Mesendoderm (in vitro differentiated cells): ENCODE measurements around the gene TTYH1.

Experiments used
- DNase-seq: peaks from one replicate; pipeline ENCODE4 v3.0.0; 2013
- H2AK5ac ChIP-seq: 2 replicates; pipeline ENCODE4 v1.6.1; 2013; ENCODE audit warnings: low read length, inconsistent platforms
- H2BK120ac ChIP-seq: 2 replicates; pipeline ENCODE4 v1.6.1; 2013; ENCODE audit warnings: low read depth, mild to moderate bottlenecking, low read length, moderate library complexity, mixed read lengths
- H2BK15ac ChIP-seq: replicated peaks from 2 replicates; pipeline ENCODE4 v1.6.1; 2013; ENCODE audit warnings: low read depth, mild to moderate bottlenecking, moderate library complexity
- H2BK5ac ChIP-seq: 2 replicates; pipeline ENCODE4 v1.6.1; 2013; ENCODE audit warnings: low read length, inconsistent platforms
- H3K18ac ChIP-seq: 2 replicates; pipeline ENCODE4 v1.6.1; 2013; ENCODE audit warnings: mild to moderate bottlenecking, low read length, mixed read lengths
- H3K23ac ChIP-seq: one replicate; pipeline ENCODE4 v1.6.1; 2013; ENCODE audit warnings: low read length
- H3K27ac ChIP-seq: 2 replicates; pipeline ENCODE4 v1.5.1; 2013; ENCODE audit warnings: low read depth, mild to moderate bottlenecking, inconsistent platforms, low read length, moderate library complexity
- H3K27me3 ChIP-seq: 2 replicates; pipeline ENCODE4 v1.6.1; 2013; ENCODE audit warnings: low read length, control low read depth, mild to moderate bottlenecking, inconsistent platforms; ENCODE audit not compliant: insufficient read depth, poor library complexity
- H3K36me3 ChIP-seq: 2 replicates; pipeline ENCODE4 v1.6.1; 2013; ENCODE audit warnings: low read length, inconsistent platforms; ENCODE audit not compliant: control insufficient read depth, insufficient read depth
- H3K4ac ChIP-seq: one replicate; pipeline ENCODE4 v1.6.1; 2013; ENCODE audit warnings: low read depth, mild to moderate bottlenecking, low read length, moderate library complexity
- H3K4me1 ChIP-seq: 2 replicates; pipeline ENCODE4 v1.6.1; 2013; ENCODE audit warnings: low read depth, low read length, inconsistent platforms; ENCODE audit not compliant: control insufficient read depth
- H3K4me2 ChIP-seq: 2 replicates; pipeline ENCODE4 v1.6.1; 2013; ENCODE audit warnings: low read length
- H3K4me3 ChIP-seq: 2 replicates; pipeline ENCODE4 v1.5.1; 2013; ENCODE audit warnings: mild to moderate bottlenecking, low read length
- H3K56ac ChIP-seq: one replicate; pipeline ENCODE4 v1.6.1; 2013; ENCODE audit warnings: low read length
- H3K79me1 ChIP-seq: 2 replicates; pipeline ENCODE4 v1.6.1; 2013; ENCODE audit warnings: low read length, inconsistent platforms
- H3K79me2 ChIP-seq: 2 replicates; pipeline ENCODE4 v1.6.1; 2013; ENCODE audit warnings: mild to moderate bottlenecking, low read length; ENCODE audit not compliant: control insufficient read depth, insufficient read depth
- H3K9ac ChIP-seq: 2 replicates; pipeline ENCODE4 v1.6.1; 2013; ENCODE audit warnings: low read length, inconsistent platforms
- H4K5ac ChIP-seq: one replicate; pipeline ENCODE4 v1.6.1; 2013; ENCODE audit warnings: low read length
- H4K8ac ChIP-seq: one replicate; pipeline ENCODE4 v1.6.1; 2013; ENCODE audit warnings: low read depth, mild to moderate bottlenecking, control low read depth, low read length, moderate library complexity
- WGBS: extraction: QIAGEN DNeasy Blood & Tissue Kit; methylation state at CpG from one replicate; pipeline ENCODE4 v1.1.7; 2013; ENCODE audit warnings: low lambda C conversion rate, missing lambda C conversion rate; ENCODE audit not compliant: insufficient coverage; ENCODE audit errors: extremely low coverage; 5-methylcytosine and 5-hydroxymethylcytosine counted together

The TTYH1 gene

GRCh38 chr19:54473892-54474372, 58.7 kb downstream of the TTYH1 start:
- H3K27ac ChIP-seq = no peak overlapping the region
- H4K5ac ChIP-seq = no peak overlapping the region
- no peak for DNase-seq

GRCh38 chr19:54475706-54476105, 60.4 kb downstream of the TTYH1 start:
- Histone ChIP-seq H3K56ac (no peak overlapping the region), H4K8ac (no peak overlapping the region), H3K23ac (no peak overlapping the region), H3K18ac (no peak overlapping the region), H2BK120ac (no peak overlapping the region), H2AK5ac (no peak overlapping the region), H3K4me1 (no peaks in the 10 kb centered on the region), H3K27ac (no peak overlapping the region), H3K4me2 (no peak overlapping the region), H3K4me3 (no peak overlapping the region), H3K79me1 (no peaks in the 10 kb centered on the region), H3K27me3 (peaks cover 8% of the 10 kb centered on the region), H3K9ac (no peak overlapping the region), H3K4ac (no peak overlapping the region), H2BK5ac (no peak overlapping the region), H4K5ac (no peak overlapping the region), H3K79me2 (no peaks in the 10 kb centered on the region), H2BK15ac (no peak overlapping the region), H3K36me3 (no peaks in the 10 kb centered on the region)
- no CpG with 5 or more reads among the region's 11 CpGs for WGBS
- no peak for DNase-seq

More at GRCh38 chr19:54473892-54474372, 58.7 kb downstream of the TTYH1 start:
- no peak overlapping the region for H3K4ac ChIP-seq
- no CpG with 5 or more reads among the region's 6 CpGs for WGBS
- H2BK5ac ChIP-seq = no peak overlapping the region
- no peak overlapping the region for H2BK15ac ChIP-seq
- H3K4me3 ChIP-seq = no peak overlapping the region
- H3K27me3 ChIP-seq = peaks cover 12% of the 10 kb centered on the region
- no peaks in the 10 kb centered on the region for H3K4me1 ChIP-seq
- no peak overlapping the region for H3K4me2 ChIP-seq
- H3K18ac ChIP-seq = no peak overlapping the region
- H3K56ac ChIP-seq = no peak overlapping the region
- no peak overlapping the region for H2AK5ac ChIP-seq
- no peaks in the 10 kb centered on the region for H3K79me2 ChIP-seq
- H3K23ac ChIP-seq = no peak overlapping the region
- no peaks in the 10 kb centered on the region for H3K36me3 ChIP-seq
- H3K9ac ChIP-seq = no peak overlapping the region
- H4K8ac ChIP-seq = no peak overlapping the region
- no peaks in the 10 kb centered on the region for H3K79me1 ChIP-seq
- no peak overlapping the region for H2BK120ac ChIP-seq

GRCh38 chr19:54477650-54478049, 62.4 kb downstream of the TTYH1 start:
- WGBS = no CpG with 5 or more reads among the region's 3 CpGs
- no peak overlapping the region for H2BK120ac ChIP-seq

GRCh38 chr19:54478677-54479266, 63.5 kb downstream of the TTYH1 start:
- Histone ChIP-seq H2BK5ac (no peak overlapping the region), H3K27ac (no peak overlapping the region), H2AK5ac (no peak overlapping the region), H3K4me3 (no peak overlapping the region), H3K79me2 (no peaks in the 10 kb centered on the region), H3K4me2 (no peak overlapping the region), H2BK120ac (no peak overlapping the region), H3K9ac (no peak overlapping the region), H4K8ac (no peak overlapping the region), H3K23ac (no peak overlapping the region), H3K27me3 (no peaks in the 10 kb centered on the region), H2BK15ac (no peak overlapping the region), H4K5ac (no peak overlapping the region), H3K4ac (no peak overlapping the region), H3K18ac (no peak overlapping the region), H3K4me1 (no peaks in the 10 kb centered on the region), H3K36me3 (no peaks in the 10 kb centered on the region), H3K79me1 (no peaks in the 10 kb centered on the region), H3K56ac (no peak overlapping the region)
- WGBS = no CpG with 5 or more reads among the region's 10 CpGs
- DNase-seq = peak; percentile 85

More at GRCh38 chr19:54477650-54478049, 62.4 kb downstream of the TTYH1 start:
- Histone ChIP-seq H2AK5ac (no peak overlapping the region), H4K8ac (no peak overlapping the region), H3K56ac (no peak overlapping the region), H3K9ac (no peak overlapping the region), H3K4me1 (no peaks in the 10 kb centered on the region), H3K23ac (no peak overlapping the region), H3K18ac (no peak overlapping the region), H3K27ac (no peak overlapping the region), H3K4me3 (no peak overlapping the region), H3K79me1 (no peaks in the 10 kb centered on the region), H2BK15ac (no peak overlapping the region), H4K5ac (no peak overlapping the region), H3K4ac (no peak overlapping the region), H3K79me2 (no peaks in the 10 kb centered on the region), H3K27me3 (no peaks in the 10 kb centered on the region), H3K36me3 (no peaks in the 10 kb centered on the region), H3K4me2 (no peak overlapping the region), H2BK5ac (no peak overlapping the region)
- no peak for DNase-seq

- Histone ChIP-seq H3K79me2 (no peaks in the 10 kb centered on the region), H3K23ac (no peak overlapping the region), H3K27ac (no peak overlapping the region), H3K4me2 (no peak overlapping the region), H2BK15ac (no peak overlapping the region), H3K4ac (no peak overlapping the region), H3K18ac (no peak overlapping the region), H4K5ac (no peak overlapping the region), H2BK5ac (no peak overlapping the region), H3K4me1 (no peaks in the 10 kb centered on the region), H3K9ac (no peak overlapping the region), H3K4me3 (no peak overlapping the region), H3K36me3 (no peaks in the 10 kb centered on the region), H3K79me1 (no peaks in the 10 kb centered on the region), H2AK5ac (no peak overlapping the region), H4K8ac (no peak overlapping the region), H2BK120ac (no peak overlapping the region), H3K56ac (no peak overlapping the region), H3K27me3 (no peaks in the 10 kb centered on the region)
- no peak for DNase-seq
- 100% methylated on average over 1 of the region's 2 CpGs for WGBS
Observed at GRCh38 chr19:54480051-54480450, 64.8 kb downstream of the TTYH1 start.
